G401 (cell line): ENCODE results near the gene FAM229A. TPM values are rescaled to one million over a fixed set of nuclear protein-coding genes. Genes with fewer than 3 reads are reported as not detected.
A peak's percentile ranks its signal among the peaks of the same experiment; 100 is the strongest.

Experiments
- DNase-seq: peaks from one replicate; pipeline ENCODE4 v3.0.0-alpha.2; 2015; ENCODE audit warnings: low spot score
- in situ Hi-C: cut with HindIII; loops from 2 replicates; pipeline ENCODE4 v1.10.0; 2016; ENCODE audit warnings: low sequenced_read_pairs, mixed read lengths
- total RNA-seq: library from RNA; depleted of rRNA; stranded (reverse); fragments of >200 nt; shearing (Covaris generic); gene quantifications from 2 replicates; pipeline ENCODE4 v1.2.3, GENCODE V29; 2014; rRNA removed

The FAM229A gene
- total RNA-seq, 1 experiment from 2014 or later = 0.20 TPM

- DNase-seq = peak; percentile 35
- in situ Hi-C loops = no loop called here
These were observed 27.3 kb downstream of the FAM229A start for GRCh38 chr1:32334864-32335534.

- in situ Hi-C loops = no loop called here
- DNase-seq = peak; percentile 63
These were observed 27.9 kb downstream of the FAM229A start for GRCh38 chr1:32334274-32334861.

GRCh38 chr1:32333251-32333963 lies 28.9 kb downstream of the FAM229A start:
- in situ Hi-C loops = no loop called here
- no peak for DNase-seq

- in situ Hi-C loops = no loop called here
- peak; percentile 40 for DNase-seq
These were observed 29.8 kb downstream of the FAM229A start for GRCh38 chr1:32332290-32333079.

GRCh38 chr1:32331549-32331948 lies 30.7 kb downstream of the FAM229A start:
- no peak for DNase-seq
- in situ Hi-C loops = no loop called here

GRCh38 chr1:32330558-32331151 lies 31.6 kb downstream of the FAM229A start:
- no peak for DNase-seq
- in situ Hi-C loops = no loop called here

GRCh38 chr1:32329931-32330466 lies 32.3 kb downstream of the FAM229A start:
- in situ Hi-C loops = no loop called here
- DNase-seq = no peak

GRCh38 chr1:32327204-32327603 lies 35.1 kb downstream of the FAM229A start:
- in situ Hi-C loops = no loop called here
- DNase-seq = no peak

- in situ Hi-C loops = no loop called here
- DNase-seq = no peak
These were observed 40.5 kb downstream of the FAM229A start for GRCh38 chr1:32321712-32322291.

- no peak for DNase-seq
- in situ Hi-C loops = no loop called here
These were observed 44.0 kb downstream of the FAM229A start for GRCh38 chr1:32318127-32318869.

- DNase-seq = no peak
- in situ Hi-C loops = no loop called here
These were observed 45.4 kb downstream of the FAM229A start for GRCh38 chr1:32316903-32317277.

- in situ Hi-C loops = no loop called here
- no peak for DNase-seq
These were observed 50.4 kb downstream of the FAM229A start for GRCh38 chr1:32311709-32312393.

Other genes starting within 250 kb of the FAM229A start
- 52.9 and 72.8 TPM in 2 replicates for gene TXLNA, start 182.8 kb downstream of the FAM229A start, total RNA-seq
- 24.4 and 30.9 TPM in 2 replicates for gene CCDC28B, start 161.9 kb downstream of the FAM229A start, total RNA-seq
- gene IQCC, start 156.8 kb downstream of the FAM229A start, total RNA-seq = 3.3 and 4.0 TPM in 2 replicates
- not detected in 2 replicates for gene DCDC2B, start 153.4 kb downstream of the FAM229A start, total RNA-seq
- gene TMEM234, start 140.1 kb downstream of the FAM229A start, total RNA-seq = 11.8 and 17.0 TPM in 2 replicates
- gene EIF3I, start 140.1 kb downstream of the FAM229A start, total RNA-seq = 451 and 486 TPM in 2 replicates
- not detected in 2 replicates for gene FAM167B, start 115.3 kb downstream of the FAM229A start, total RNA-seq
- gene LCK, start 111.2 kb downstream of the FAM229A start, total RNA-seq = not detected in 2 replicates
- gene HDAC1, start 70.4 kb downstream of the FAM229A start, total RNA-seq = 191 and 286 TPM in 2 replicates
- gene MARCKSL1, start 26.3 kb downstream of the FAM229A start, total RNA-seq = 89.6 and 132 TPM in 2 replicates
- gene TSSK3, start 54 bp upstream of the FAM229A start, total RNA-seq = 0.20 TPM in 1 of 2 replicates, not detected in the other
- 40.7 and 47.3 TPM in 2 replicates for gene BSDC1, start 32.0 kb upstream of the FAM229A start, total RNA-seq
- gene ZBTB8B, start 102.6 kb upstream of the FAM229A start, total RNA-seq = 0.25 and 0.58 TPM in 2 replicates
- 7.7 and 12.0 TPM in 2 replicates for gene ZBTB8A, start 176.9 kb upstream of the FAM229A start, total RNA-seq